Peyer's patch (tissue), 4 donors: Measurements from ENCODE around the gene ANXA5. TPM values are rescaled to one million over a fixed set of nuclear protein-coding genes. Genes with fewer than 3 reads are reported as not detected.
A peak's percentile ranks its signal among the peaks of the same experiment; 100 is the strongest.

Source experiments
- DNase-seq, 3 donors: peaks; one replicate each; pipeline ENCODE4 v3.0.0-alpha.2; 2017 to 2019
- H3K27ac ChIP-seq, 4 donors: fragments of 200-600 bp; sonication (generic); one replicate each; pipeline ENCODE4 v1.5.1; 2016 to 2019
- H3K27me3 ChIP-seq, 2 donors: fragments of 200-600 bp; sonication (generic); one replicate each; pipeline ENCODE4 v1.5.1; 2019
- H3K36me3 ChIP-seq, 3 donors: fragments of 200-600 bp; sonication (generic); one replicate each; pipeline ENCODE4 v1.5.1; 2016 to 2019
- H3K4me1 ChIP-seq, 4 donors: fragments of 200-600 bp; sonication (generic); one replicate each; pipeline ENCODE4 v1.5.1; 2016 to 2019
- H3K4me3 ChIP-seq, 4 donors: fragments of 200-600 bp; sonication (generic); 1 replicate in 3 of 4; 2 replicates in 1 of 4; pipeline ENCODE4 v1.5.1; 2016 to 2019; ENCODE audit warnings: mild to moderate bottlenecking in 1 of 4
- H3K9me3 ChIP-seq, 4 donors: fragments of 200-600 bp; sonication (generic); one replicate each; pipeline ENCODE4 v1.5.1; 2016 to 2019; ENCODE audit warnings: mild to moderate bottlenecking in 1 of 4
- CTCF ChIP-seq, 6 experiments: fragments of 450-650 bp in 4 of 6; fragments of 200-600 bp in 2 of 6; sonication (generic) in 1 of 6; IDR thresholded peaks; one replicate each; pipeline ENCODE4 v1.5.1; 2017 to 2019; ENCODE audit warnings: antibody characterized with exemption in 6 of 6, mild to moderate bottlenecking in 3 of 6, moderate library complexity in 1 of 6
- POLR2A ChIP-seq, 2 donors: fragments of 450-650 bp; IDR thresholded peaks; one replicate each; pipeline ENCODE4 v1.5.1; 2017; ENCODE audit warnings: antibody characterized with exemption in 2 of 2, mild to moderate bottlenecking in 2 of 2, moderate library complexity in 2 of 2
- total RNA-seq, 4 donors: library from RNA; depleted of rRNA; stranded (reverse); fragments of >200 nt; gene quantifications; one replicate each; pipeline ENCODE4 v1.1.0, GENCODE V29; 2016

Gene ANXA5
- total RNA-seq = 100 to 1,000 TPM in 1 of 4 donors, 10 to 100 TPM in 3; 39.1 to 188 (median 49.4) TPM

- TF ChIP-seq CTCF (IDR thresholded peaks at IDR 0.05) = peak in 3 of 6 experiments; percentile 7 to 39 (median 29)
- peak; percentile 53 to 68 for TF ChIP-seq POLR2A (IDR thresholded peaks at IDR 0.05)
- Histone ChIP-seq H3K27ac (peak within 1 kb of the TSS; percentile 85 to 95 (median 92)), H3K9me3 (no peaks in the 10 kb centered on the region), H3K4me3 (peak within 1 kb of the TSS; percentile 86 to 96 (median 92)), H3K4me1 (peaks cover 0 to 19% (median 2%) of the 10 kb centered on the region in 4 donors), H3K36me3 (no peaks in the 10 kb centered on the region), H3K27me3 (no peaks in the 10 kb centered on the region)
- DNase-seq = peak; percentile 74 to 93 (median 93)
Measured at GRCh38 chr4:121696581-121697461, at the start of gene ANXA5. ANXA5 (minus strand) TSS chr4:121696980; CDS start chr4:121696589, 391 bp downstream.

- TF ChIP-seq POLR2A (IDR thresholded peaks at IDR 0.05) (no peak), CTCF (IDR thresholded peaks at IDR 0.05) (no peak)
- H3K27ac ChIP-seq = no peak overlapping the region
- DNase-seq = no peak
- no peaks in the 10 kb centered on the region for H3K36me3 ChIP-seq
- no peaks in the 10 kb centered on the region for H3K9me3 ChIP-seq
- H3K4me1 ChIP-seq = no peaks in the 10 kb centered on the region
- no peak overlapping the region for H3K4me3 ChIP-seq
- no peaks in the 10 kb centered on the region for H3K27me3 ChIP-seq
Measured at GRCh38 chr4:121742794-121743193, 46.0 kb upstream of the ANXA5 start.

GRCh38 chr4:121741751-121742150, 45.0 kb upstream of the ANXA5 start:
- Histone ChIP-seq H3K9me3 (no peaks in the 10 kb centered on the region), H3K36me3 (no peaks in the 10 kb centered on the region), H3K4me1 (no peaks in the 10 kb centered on the region), H3K4me3 (no peak overlapping the region), H3K27me3 (no peaks in the 10 kb centered on the region), H3K27ac (no peak overlapping the region)
- DNase-seq = no peak
- TF ChIP-seq POLR2A (IDR thresholded peaks at IDR 0.05) (no peak), CTCF (IDR thresholded peaks at IDR 0.05) (no peak)

- H3K9me3 ChIP-seq = no peaks in the 10 kb centered on the region
- no peaks in the 10 kb centered on the region for H3K36me3 ChIP-seq
- H3K4me3 ChIP-seq = no peak overlapping the region
- no peaks in the 10 kb centered on the region for H3K4me1 ChIP-seq
- DNase-seq = no peak
- no peak overlapping the region for H3K27ac ChIP-seq
- no peaks in the 10 kb centered on the region for H3K27me3 ChIP-seq
- TF ChIP-seq CTCF (IDR thresholded peaks at IDR 0.05) (no peak), POLR2A (IDR thresholded peaks at IDR 0.05) (no peak)
Measured at GRCh38 chr4:121740796-121741409, 44.1 kb upstream of the ANXA5 start.

GRCh38 chr4:121739575-121739974, 42.8 kb upstream of the ANXA5 start:
- Histone ChIP-seq H3K27me3 (no peaks in the 10 kb centered on the region), H3K4me3 (no peak overlapping the region), H3K27ac (no peak overlapping the region), H3K36me3 (no peaks in the 10 kb centered on the region), H3K9me3 (no peaks in the 10 kb centered on the region), H3K4me1 (no peaks in the 10 kb centered on the region)
- no peak for DNase-seq
- TF ChIP-seq CTCF (IDR thresholded peaks at IDR 0.05) (no peak), POLR2A (IDR thresholded peaks at IDR 0.05) (no peak)
